GM18907 (cell line): Measurements from ENCODE around the gene ALG3.

Experiments
- ATAC-seq: cut with Tn5 transposase; IDR thresholded peaks from one replicate; pipeline ENCODE4 v1.9.1; 2021; ENCODE audit warnings: mild to moderate bottlenecking, moderate library complexity; ENCODE audit not compliant: unreplicated experiment

The ALG3 gene

DNA sequence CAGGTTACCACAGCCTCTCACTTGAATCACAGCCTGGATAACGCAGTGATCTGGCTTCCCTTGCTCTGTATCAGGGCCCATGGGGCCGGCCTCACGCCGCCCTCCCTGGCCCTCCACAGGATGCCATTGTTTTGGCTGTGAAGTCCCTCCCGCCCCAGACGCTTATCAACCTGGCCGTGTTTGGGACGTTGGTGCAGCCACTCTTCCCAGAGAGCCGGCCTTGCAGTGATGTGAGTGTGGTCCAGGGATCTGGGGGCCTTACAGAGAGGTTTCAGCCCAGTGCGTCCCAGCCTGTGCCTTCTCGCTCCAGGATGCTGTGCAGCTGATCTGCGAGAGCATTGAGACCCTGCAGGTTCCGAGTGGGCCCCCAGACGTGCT lies 12.7 kb downstream of the ALG3 start:
- no peak for ATAC-seq

GRCh38 chr3:184235381-184236032 lies 13.3 kb downstream of the ALG3 start:
- ATAC-seq, result no peak

DNA sequence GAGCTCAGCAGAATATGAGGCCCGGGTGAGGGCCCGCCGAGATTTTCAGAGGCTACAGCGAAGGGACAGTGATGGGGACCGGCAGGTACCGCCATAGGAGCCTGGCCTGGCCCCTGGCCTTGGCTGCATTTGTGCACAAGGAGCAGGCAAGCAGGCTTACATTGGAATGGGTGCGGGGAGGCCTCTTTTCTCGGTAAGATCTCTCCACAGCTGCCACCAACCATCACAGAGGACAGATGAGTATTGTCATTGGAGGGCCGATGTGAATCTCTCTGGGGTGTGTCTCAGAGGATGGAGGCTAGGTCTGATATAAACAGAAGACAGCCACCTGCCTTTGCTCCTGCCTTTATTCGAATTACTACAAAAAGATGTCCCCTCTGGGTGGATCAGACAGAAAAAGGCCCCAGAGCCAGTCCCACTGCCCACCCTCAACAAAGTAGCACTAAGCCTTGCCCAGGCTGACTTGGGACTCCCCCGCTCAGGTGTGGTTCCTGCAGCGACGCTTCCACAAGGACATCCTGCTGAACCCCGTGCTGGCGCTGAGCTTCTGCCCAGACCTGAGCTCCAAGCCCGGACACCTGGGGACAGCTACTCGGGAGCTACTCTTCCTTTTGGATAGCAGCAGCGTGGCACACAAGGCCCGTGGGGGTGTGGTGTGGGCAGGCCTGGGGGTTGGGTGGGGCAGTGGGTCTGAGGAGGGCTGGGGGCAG lies 13.9 kb downstream of the ALG3 start:
- ATAC-seq, result no peak

DNA sequence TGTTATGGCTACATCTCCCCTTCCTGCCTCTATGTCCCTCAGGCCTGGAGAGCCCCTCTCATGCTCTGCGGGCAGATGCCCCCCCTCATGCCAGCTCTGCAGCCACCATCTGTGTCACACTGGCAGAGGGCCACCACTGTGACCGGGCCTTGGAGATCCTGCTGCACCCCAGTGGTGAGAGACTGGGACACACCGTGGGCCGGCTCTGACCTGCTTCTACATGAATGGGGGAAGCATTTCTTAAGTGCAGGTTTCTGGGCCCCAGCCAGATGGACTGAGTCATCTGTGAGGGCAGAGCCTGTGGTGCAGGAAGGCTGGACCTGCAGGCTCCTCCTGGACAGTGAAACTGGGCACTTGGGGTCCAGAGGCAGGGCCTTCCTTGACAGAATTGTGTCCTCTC lies 14.5 kb downstream of the ALG3 start:
- ATAC-seq, result no peak

DNA sequence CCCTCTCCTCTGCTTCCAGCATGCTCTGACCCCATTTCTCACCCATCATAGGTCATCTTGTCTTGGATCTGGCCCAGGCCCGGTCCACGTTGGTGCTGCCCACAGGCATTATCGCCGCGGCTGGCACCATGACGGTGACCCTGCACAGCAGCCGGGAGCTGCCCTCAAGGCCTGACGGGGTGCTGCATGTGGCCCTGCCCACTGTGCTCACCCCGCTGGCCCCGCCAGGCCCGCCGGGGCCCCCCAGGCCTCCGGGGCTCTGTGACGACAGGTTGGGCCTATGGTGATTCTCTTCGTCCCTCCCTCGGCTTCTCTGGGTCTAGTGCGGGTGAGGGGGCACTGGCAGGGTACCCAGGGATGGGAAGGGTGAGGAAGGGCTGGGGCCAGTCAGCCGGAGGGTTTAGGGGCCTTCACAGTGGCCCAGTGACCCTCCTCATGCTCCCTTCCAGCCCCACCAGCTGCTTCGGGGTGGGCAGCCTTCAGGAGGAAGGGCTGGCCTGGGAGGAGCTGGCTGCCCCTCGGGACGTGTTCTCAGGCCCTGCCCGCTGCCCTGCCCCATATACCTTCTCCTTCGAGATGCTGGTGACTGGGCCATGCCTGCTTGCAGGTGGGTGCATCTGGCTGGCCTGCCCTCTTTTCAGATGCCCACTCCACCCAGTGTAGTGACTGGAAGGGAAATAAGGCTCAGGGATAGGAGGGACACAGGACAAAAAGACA lies 15.5 kb downstream of the ALG3 start:
- no peak for ATAC-seq

DNA sequence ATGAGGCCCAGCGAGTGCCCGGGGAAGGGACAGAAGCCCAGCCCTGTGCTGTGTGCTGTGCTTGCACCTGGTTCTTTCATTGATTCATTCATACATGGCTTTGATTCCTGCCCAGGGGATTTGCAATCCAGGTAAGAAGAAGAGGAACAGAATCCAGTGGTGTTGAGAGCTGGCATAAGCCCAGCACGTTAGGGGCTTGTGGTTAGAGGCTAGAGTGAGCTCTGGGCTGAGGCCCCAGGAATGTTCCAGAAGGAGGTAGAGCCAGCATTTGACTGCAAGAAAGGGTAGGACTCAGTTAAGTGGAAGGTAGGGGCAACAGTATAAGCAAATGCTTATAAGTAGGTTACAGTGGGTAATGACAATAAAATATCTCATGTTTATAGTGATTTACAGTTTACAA lies 17.1 kb downstream of the ALG3 start:
- ATAC-seq, result no peak

DNA sequence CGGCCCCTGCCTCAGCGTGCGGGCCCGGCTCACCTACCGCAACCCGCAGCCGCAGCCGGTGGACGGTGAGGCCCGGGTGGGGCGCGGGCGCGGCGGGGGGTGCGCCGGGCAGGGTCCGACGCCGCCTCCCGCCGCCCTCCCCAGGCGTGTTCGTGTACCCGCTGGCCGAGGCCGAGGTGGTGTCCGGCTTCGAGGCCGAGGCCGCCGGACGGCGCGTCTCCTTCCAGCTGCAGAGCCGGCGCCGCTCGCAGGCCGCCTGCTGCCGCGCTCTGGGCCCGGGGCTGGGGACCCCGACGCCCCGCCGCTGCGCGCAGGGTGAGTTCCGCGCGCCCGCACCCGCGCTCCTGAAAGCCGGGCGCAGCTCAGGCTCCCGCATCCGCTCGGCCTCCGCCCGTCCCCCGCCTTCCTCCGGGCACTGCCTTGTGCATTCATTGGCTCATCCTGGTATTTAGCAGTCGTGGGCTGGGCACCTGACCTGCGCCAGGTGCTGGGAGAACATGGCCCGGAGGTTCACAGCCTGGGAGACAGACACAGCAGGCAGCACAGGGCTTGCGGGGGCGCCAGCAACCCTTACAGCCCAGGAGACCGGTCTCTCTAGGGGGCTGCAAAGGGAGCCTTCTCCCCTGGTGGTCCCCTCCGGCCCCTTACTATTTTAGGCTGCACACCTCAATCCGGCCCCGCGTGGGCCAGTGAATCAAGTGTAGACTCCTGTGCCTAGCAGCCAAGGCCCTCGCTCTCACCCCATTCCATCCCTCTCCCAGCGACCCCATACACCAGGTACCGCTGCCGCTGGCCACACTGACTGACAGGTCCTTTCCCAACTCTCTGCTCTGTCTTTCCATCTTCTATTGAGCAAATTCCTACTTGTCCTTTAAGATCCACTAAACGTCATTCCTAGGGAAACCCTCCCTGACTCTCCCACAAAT lies 17.9 kb downstream of the ALG3 start:
- no peak for ATAC-seq

- no peak for ATAC-seq
Measured at GRCh38 chr3:184230081-184230602, 18.6 kb downstream of the ALG3 start.

DNA sequence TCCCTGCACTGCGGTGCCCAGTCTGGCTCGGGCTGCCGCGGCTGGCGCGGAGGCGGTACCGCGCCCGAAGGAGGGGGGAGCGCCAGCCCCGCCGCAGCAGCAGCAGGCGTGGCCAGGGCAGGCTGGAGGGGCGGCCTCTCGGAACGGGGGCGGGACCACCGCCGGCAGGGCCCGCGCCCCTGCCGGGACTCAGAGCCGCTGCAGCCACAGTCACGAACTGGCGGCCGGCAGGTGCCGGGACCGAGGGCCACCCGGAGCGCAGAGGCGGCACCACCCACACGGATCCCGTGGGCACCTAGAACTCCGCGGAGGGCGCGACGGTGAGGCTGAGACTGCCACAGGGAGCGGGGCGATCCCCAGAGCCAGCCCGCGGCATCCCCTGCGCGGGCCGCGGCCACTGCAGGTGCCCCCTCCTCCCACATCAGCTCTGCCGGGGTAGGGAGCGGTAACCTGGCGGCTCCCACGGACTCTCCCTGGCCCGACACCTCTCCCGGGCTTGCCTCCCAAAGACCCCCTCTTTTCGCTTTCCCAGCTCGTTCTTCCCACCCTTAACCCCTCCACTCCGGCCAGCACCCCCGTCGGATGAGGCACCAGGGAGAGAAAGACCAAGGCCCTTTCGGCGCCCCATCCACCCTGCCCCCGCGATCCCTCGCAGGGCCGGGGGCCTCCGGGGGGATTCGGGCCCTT lies 19.2 kb downstream of the ALG3 start, which contains the start of gene VWA5B2:
Gene VWA5B2, plus strand, starts transcription at position 192 of the 687 bp plus-strand sequence. CDS start 944 bp downstream, outside the sequence.
- ATAC-seq, result peak; percentile 79

DNA sequence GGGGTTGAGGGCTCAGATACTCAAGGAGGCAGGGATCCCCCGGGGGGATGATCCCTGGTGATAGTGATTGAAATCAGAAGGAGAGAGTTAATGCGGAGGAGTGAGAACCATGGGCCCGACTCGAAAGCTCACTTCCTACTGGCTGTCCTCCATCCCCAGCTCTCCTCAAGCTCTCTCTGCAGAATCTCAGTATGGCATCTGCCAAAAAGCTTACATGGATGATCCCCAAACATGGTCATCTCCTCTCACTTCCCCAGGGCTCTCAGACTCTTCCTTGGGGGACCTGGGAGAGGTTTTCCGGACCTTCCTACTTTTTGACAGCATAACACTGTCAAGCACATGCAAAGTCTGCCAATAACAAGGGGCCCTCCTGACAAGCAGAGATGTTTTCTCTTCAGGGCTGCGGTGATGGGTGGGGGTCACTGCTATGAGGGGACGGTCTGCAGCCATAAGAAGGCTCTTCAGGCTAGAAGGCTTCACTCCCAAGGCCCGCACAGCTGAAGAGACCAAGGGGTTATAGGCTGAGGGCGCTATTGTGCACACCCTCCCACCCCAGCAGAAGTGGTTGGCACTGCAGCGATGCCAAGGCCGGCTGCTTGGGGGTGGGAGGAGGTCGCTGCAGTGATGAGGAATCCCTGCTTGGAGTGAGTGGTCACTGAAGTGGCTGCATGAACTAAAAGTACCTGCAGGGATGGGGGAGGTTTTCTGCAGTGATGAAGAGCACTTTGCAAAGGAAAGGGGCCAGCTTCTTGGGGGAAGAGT lies 20.2 kb downstream of the ALG3 start:
- no peak for ATAC-seq

GRCh38 chr3:184227481-184227935 lies 21.3 kb downstream of the ALG3 start:
- no peak for ATAC-seq

GRCh38 chr3:184223946-184224345 lies 24.8 kb downstream of the ALG3 start:
- ATAC-seq, result no peak

DNA sequence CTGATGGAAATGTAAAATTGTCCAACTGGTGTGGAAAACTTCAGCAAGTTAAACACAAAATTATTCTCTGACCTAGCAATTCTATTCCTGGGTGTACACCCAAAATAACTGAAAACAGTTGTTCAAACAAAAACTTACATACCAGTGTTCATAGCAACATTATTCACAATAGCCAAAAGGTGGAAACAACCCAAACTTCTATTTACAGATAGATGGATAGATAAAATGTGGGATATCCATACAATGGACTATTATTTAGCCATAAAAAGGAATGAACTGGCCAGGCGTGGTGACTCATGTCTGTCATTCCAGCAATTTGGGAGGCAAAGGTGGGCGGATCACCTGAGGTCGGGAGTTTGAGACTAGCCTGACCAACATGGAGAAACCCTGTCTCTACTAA lies 26.2 kb downstream of the ALG3 start:
- ATAC-seq, result no peak

GRCh38 chr3:184218814-184219213 lies 29.9 kb downstream of the ALG3 start:
- ATAC-seq, result no peak

DNA sequence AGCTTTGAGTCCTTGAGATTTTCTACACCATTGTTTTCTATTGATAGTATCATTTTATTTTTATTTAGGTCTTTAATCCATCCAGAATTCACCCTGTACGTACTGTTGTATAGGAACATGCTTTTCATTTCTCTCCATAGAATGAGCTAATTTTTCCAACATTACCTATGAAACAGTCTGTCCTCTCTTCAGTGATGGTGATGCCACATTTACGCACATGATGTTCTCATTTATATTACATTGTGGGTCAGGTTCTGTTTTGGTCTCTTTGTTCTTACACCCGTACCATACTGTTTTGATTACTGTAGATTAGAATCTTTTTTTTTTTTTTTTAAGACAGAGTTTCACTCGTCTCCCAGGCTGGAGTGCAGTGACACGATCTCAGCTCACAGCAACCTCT lies 37.0 kb downstream of the ALG3 start:
- ATAC-seq, result no peak

- ATAC-seq, result no peak
Measured at GRCh38 chr3:184211297-184211696, 37.5 kb downstream of the ALG3 start.

DNA sequence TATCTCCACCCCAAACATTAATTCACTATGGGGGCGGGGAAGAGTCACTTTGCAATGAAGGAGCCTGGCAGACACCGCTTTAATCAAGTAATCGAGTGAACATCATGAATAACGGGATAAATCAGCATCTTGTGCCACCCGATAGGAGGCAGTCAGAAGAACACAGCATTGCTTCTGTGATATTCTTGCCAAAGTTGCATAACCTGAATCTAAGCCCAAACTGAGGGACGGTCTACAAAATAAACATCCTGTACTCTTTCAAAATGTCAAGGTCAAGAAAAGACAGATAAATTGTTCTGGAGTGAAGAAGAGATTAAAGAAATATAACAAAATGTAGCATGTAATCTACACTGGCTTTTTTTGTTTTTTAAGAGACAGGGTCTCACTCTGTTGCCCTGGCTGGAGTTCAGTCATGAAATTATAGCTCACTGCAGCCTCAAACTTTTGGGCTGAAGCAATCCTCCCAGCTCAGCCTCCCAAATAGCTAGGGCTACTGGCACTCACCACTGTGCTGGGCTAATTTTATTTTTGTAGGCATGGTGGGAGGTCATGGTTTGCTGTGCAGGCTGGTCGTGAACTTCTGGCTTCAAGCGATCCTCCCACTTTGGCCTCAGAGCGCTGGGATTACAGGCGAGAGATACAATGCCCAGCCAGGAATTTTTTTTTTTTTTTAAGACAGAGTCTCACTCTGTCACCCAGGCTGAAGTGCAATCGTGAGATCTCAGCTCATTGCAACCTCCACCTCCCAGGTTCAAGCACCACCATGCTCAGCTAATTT lies 39.4 kb downstream of the ALG3 start:
- no peak for ATAC-seq

DNA sequence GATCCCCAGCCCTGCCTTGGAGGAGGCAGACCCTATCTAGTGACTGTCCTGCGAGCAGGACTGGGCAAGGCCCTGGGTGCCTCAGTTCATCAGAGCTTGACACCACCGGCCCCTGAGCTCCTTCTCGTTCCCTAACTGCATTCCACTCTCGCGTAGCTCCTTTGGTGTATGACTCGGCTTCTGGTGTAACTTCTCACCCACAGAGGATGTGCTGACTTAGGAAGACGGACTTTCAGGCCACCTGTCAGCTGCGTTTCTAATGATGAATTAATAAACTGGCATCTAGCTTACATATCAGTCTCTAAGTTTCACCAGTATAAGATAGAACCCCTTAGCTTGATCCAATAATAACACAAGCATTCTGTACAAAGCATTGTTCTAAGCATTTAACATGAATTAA lies 45.2 kb downstream of the ALG3 start:
- ATAC-seq, result no peak

GRCh38 chr3:184200825-184201224 lies 47.9 kb downstream of the ALG3 start:
- no peak for ATAC-seq
